Measurements from ENCODE around the gene SHROOM4. TPM values are rescaled to one million over a fixed set of nuclear protein-coding genes. Genes with fewer than 3 reads are reported as not detected.

SHROOM4 gene
- polyA plus RNA-seq, 3 donors, result 0.78 to 8.3 (median 6.4) TPM

DNA sequence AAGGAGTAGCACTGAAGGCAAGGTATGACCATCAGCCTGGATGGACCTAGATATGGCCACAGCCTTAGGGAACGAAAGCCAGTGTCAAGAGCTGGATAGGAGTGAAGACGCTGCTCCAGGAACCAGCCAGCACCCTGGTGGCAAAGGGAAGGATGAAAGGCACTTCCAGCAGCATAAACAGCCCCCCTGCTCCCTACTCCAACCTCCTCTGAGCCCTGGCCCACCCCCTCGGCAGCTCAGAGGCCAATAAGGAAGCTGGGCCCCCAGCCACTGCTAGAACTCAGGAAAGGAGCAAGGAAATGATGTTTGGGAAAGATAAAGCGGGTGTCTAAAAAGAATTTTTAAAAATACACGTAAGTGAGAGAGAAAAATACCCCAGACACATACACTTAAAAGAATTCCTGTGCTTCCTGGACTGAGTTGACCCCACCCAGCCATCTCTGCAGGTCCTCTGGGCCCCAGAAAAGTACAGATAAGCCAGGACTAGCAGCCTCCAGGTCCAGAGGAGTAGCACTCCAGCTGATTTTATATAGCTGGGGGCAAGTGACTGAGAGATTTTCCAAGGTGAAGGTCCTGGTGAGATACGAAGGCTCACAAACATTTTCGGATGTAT is 170.4 kb downstream of the SHROOM4 start:
- 55 to 81% (median 57%) methylated on average over 7 of the region's 7 CpGs for WGBS, 3 donors

DNA sequence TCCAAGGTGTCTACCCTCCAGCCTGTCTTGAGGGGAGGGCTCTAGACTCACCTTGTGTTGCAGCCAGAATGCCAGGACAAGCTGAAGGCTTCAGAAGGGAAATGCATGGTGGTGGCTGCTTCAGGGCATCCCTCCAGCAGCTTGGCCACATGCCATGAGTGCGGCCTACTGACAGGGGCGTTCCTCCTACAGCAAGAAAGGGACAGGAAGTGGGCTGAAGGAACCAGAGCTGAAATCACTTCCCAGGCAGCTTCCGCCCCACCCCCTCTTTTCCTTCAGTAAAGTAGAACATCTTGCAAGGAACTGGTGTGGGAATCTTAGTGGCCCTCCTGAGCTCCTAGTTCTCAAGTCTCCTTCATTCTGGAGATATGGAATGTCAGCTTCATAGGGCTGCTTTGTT is 175.9 kb downstream of the SHROOM4 start:
- WGBS, 3 donors, result 34 to 94% (median 43%) methylated on average over 2 to 3 of the region's 3 CpGs
- no peak overlapping the region for H3K27ac ChIP-seq (ENCODE audit: low read depth, low read length)

More for the DNA sequence above, 170.4 kb downstream of the SHROOM4 start:
- no peak overlapping the region for H3K27ac ChIP-seq (ENCODE audit: low read depth, low read length)

DNA sequence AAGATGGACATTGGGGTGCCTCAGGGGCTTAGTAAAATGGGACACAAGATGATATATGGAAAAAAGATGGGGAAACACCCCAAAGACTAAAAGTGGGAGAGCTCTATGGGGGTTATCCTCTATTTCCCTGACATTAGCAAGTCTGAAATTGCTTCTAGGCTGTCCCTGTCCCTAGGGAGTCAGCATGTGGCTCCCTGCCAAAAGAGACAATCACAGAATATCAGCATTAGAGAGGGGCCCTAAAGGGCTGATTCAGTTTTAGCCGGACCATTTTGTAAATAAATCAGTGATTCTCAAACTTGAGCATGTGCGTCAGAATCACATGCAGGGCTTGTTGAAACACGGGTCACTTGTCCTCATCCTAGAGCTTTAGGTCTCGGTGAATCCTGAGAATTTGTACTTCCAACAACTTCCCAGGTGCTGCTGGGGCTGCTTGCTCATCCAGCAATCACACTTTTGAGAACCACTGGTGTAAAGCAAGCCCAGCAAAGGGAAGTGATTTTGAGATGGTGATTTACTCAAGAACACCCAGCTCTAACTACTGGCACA is 178.1 kb downstream of the SHROOM4 start:
- H3K27ac ChIP-seq (ENCODE audit: low read depth, low read length), result no peak overlapping the region
- WGBS, 3 donors, result 71 to 79% (median 73%) methylated on average over 4 of the region's 4 CpGs

GRCh38 chrX:50635162-50635561 is 178.8 kb downstream of the SHROOM4 start:
- 83 to 96% (median 95%) methylated on average over 5 to 9 of the region's 9 CpGs for WGBS, 3 donors
- no peak overlapping the region for H3K27ac ChIP-seq (ENCODE audit: low read depth, low read length)

- no peak overlapping the region for H3K27ac ChIP-seq (ENCODE audit: low read depth, low read length)
- WGBS, 3 donors, result 64 to 92% (median 76%) methylated on average over 5 to 6 of the region's 6 CpGs
Observed at GRCh38 chrX:50629774-50630173, 184.2 kb downstream of the SHROOM4 start.

DNA sequence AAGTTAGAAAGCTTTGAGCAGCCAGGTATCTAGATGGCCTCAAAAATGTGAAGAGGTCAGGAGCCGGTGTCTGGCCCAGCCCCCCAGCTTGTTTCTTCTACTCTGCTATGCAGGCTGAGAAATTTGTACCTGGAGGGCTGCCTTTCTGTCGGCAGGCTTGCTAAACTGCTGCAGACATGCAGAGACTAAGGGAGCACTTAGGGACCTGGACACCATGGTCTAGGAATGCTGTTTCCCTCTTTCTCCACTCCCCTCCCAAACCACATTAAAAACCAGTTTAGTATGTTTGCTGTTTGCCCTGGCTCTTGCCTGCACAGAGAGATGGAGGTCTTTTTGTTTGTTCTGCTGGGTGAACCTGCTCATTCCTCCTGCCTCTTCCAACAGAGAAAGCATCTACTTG is 186.3 kb downstream of the SHROOM4 start:
- H3K27ac ChIP-seq (ENCODE audit: low read depth, low read length), result no peak overlapping the region
- WGBS, 3 donors, result 42 to 64% (median 47%) methylated on average over 2 of the region's 2 CpGs

DNA sequence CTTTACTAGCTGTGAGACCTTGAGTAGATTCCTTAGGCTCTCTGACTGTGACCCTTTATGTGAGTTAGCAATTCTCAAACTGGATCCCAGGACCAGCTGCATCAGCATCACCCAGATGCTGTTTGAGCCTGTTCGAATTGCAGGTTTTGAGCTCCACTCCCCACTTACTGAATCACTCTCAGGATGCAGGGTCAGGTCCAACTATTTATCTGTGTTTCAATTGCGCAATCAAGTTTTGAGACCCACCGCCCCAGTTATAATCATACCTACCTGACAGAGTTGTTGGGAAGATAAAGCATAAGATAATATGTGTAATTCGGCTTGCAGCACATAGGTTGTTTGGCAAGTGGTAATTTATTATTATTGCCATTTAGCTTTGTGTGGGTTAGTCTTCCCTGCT is 187.6 kb downstream of the SHROOM4 start:
- H3K27ac ChIP-seq (ENCODE audit: low read depth, low read length), result no peak overlapping the region
- WGBS, 3 donors, result 73 to 83% (median 83%) methylated on average over 4 of the region's 4 CpGs

- no peak overlapping the region for H3K27ac ChIP-seq (ENCODE audit: low read depth, low read length)
- 76 to 100% (median 97%) methylated on average over 1 of the region's 1 CpG for WGBS, 3 donors
Observed at GRCh38 chrX:50622751-50623150, 191.2 kb downstream of the SHROOM4 start.

DNA sequence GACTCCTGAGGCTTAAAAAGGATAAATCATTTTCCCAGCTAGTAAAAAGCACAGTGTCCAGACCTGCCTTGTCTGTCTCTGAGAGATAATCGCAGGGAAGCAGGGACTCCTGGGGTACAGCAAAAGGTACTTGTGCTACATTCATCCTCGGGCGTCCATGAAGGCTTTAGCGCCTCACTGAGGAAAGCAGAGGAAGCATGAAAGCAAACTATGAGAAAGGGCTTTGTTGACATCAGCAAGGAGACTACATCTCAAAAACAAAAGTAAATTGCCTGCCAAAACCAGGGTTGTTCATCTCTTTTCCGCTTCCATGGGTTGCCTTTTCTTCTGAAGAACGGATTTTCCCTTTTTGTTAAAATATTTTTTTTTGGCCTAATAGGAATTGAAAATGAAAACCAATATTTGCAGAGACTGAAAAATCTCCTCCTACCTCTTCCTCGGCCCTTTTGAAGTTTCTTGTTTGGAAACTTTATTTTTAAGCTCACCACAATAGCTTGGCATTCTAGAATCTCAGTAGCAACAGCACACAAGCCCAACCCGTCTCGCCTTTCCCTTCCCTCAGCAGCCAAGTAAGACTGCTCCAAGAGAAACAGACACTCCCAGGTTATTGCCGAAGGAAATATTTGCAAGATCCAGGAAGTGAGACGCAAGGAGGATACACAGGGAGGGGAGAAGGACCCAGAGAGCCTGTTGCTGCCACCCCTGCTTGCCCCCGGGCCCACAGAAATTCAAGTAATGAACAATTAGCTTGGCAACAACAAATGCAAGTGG is 195.0 kb downstream of the SHROOM4 start:
- H3K27ac ChIP-seq (ENCODE audit: low read depth, low read length), result no peak overlapping the region
- 30 to 64% (median 63%) methylated on average over 11 to 12 of the region's 12 CpGs for WGBS, 3 donors

DNA sequence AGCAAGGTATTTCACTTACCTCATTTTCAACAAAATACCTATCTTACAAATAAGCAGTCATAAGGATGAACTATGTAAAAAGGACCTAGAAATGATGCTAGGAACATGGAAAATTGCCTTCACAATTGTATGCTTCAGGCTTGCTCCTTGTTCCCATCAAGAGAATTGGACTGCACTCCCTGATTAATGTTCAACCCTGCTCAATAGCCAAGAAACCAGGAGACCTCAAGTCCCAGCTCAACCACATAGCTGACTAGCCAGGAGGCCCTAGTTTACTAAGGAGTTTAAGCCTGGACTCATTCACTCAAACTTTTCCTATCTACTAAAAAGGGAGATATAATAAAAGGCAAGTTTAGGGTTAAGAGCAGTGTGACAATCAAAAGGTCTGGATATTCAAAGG is 196.8 kb downstream of the SHROOM4 start:
- H3K27ac ChIP-seq (ENCODE audit: low read depth, low read length), result no peak overlapping the region

- no peak overlapping the region for H3K27ac ChIP-seq (ENCODE audit: low read depth, low read length)
- 42 to 88% (median 65%) methylated on average over 8 of the region's 8 CpGs for WGBS, 3 donors
Observed at GRCh38 chrX:50615570-50616158, 198.3 kb downstream of the SHROOM4 start.

DNA sequence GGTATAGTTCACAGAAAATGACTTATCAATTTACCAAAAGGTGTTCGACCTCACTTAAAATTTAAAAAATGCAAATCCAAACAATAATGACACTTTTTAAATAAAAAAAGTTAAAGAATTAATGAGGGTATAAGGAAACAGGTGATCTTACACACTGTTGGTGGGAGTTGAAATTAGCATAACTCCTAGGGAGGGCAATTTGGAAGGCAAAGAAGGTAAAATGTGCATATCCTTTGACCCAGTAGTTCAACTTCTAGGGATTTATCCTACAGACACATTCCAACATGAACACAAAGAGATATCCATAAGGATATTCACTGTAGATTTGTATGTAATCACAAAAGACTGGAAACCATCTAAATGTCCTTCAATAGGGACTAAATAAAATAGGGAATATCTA is 199.5 kb downstream of the SHROOM4 start:
- H3K27ac ChIP-seq (ENCODE audit: low read depth, low read length), result no peak overlapping the region
- 52 to 68% (median 65%) methylated on average over 1 of the region's 1 CpG for WGBS, 3 donors

DNA sequence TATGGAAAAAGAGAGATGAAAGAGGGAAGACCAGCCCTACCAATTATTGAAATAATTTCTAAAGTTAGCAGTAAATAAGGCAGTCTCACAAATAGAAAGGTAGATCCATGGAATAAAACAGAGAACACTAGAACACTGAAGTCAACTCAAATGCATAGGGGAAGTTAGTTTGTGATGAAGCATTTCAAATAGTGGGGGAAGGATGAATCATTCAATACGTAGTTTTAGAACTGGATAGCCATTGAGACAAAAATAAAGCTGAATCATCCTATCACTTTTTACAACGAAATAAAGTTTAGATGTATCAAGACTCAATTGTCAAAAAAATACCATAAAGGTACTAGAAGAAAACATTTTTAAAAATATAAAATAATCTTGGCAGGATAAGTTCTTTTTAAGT is 200.1 kb downstream of the SHROOM4 start:
- WGBS, 3 donors, result 38 to 76% (median 47%) methylated on average over 2 of the region's 2 CpGs
- H3K27ac ChIP-seq (ENCODE audit: low read depth, low read length), result no peak overlapping the region

GRCh38 chrX:50609796-50610195 is 204.2 kb downstream of the SHROOM4 start:
- no peak overlapping the region for H3K27ac ChIP-seq (ENCODE audit: low read depth, low read length)

DNA sequence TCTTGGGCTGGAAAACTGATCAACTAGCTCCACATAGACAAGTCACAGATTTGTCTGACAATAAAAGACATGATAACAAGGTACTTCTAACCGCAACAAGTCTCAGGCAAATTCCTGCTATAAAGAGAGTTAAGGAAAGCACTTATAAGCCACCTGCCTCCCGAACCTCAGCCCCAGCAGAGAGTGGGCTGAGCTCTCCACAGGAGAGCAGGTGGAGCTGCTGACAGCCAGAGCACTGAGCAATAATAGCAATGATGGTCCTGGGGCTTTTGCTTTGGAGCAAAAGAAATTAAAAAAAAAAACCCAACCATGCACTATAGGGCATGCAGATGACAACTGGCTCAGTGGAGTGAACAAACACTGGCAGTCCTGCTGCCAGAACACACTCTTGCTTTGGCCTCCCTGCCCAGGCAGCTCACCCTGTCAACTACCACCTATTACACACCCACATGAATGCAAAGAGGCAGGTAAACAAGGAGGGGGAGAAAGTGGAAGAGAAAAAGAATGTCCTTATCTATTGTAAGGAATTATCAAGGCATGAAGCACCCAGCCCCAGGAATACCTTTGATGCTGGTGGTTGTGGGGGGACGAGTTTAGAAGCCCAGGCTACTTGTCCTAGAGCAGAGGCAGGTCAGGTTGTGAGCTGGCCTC is 207.6 kb downstream of the SHROOM4 start:
- H3K27ac ChIP-seq (ENCODE audit: low read depth, low read length), result no peak overlapping the region
- WGBS, 3 donors, result 53 to 85% (median 59%) methylated on average over 3 of the region's 3 CpGs

DNA sequence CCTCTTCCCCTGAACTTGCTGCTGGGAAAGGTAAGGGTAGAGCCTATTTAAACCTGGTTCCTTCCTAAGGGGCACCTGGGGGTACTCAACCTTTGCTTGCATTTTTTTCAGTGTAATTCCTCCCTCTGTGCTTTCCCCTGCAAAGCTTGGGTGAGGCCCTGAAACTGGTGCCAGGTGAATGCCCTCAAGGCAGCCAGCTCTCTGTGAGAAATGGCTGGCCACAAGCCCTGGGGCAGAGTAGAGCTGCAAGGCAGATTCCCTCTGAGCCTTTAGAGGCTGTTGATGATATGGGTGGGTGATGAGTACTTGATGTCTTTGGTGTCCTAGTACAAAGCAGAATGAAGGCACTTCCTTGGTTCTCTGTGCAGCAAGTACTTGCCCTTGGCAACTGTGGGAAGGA is 217.9 kb downstream of the SHROOM4 start:
- no peak overlapping the region for H3K27ac ChIP-seq (ENCODE audit: low read depth, low read length)

DNA sequence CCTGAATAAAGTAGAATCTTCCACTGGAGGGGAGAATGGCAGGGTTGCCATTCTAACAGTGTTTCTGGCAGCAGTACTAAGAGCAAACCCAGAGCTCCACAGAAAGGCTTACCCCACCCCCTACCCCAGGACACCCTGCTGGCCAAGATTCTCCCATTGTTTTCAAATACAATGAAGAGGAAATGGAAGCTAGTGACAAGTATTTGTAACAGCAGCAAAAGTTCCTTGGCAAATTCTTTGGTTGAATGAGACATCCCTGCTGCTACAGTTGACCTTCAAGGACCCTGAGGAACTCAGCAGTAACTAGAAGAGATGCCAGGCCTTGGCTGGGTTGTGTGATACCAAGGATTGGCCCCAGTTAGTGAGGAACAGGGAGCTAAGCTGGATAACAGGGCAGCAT is 219.2 kb downstream of the SHROOM4 start:
- no peak overlapping the region for H3K27ac ChIP-seq (ENCODE audit: low read depth, low read length)

DNA sequence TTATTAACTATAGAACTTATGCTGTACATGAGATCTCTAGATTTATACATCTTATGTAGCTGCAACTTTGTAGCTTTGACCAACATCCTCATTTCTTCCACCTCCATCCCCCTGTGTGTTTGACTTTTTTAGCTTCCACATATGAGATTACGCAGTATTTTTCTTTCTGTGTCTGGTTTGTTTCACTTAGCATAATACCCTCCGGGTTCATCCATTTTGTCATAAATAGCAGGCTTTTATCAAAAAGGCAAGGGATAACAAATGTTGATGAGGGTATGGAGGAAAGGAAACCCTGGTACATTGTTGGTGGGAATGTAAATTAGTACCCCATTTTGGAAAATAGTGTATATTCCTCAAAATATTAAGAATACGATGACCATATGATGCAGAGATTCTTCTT is 227.0 kb downstream of the SHROOM4 start:
- 84 to 92% (median 88%) methylated on average over 3 of the region's 3 CpGs for WGBS, 3 donors
- H3K27ac ChIP-seq (ENCODE audit: low read depth, low read length), result no peak overlapping the region

- H3K27ac ChIP-seq (ENCODE audit: low read depth, low read length), result no peak overlapping the region
Observed at GRCh38 chrX:50586407-50586806, 227.6 kb downstream of the SHROOM4 start.

Measured in adipose tissue (tissue), 3 donors.